ENCODE results near the gene SIL1.
"Not testable (repeated sequence)": the region's sequence is repeated elsewhere in the genome, so short reads cannot be mapped to it uniquely, and the experiment has no call there.

SIL1 gene

DNA sequence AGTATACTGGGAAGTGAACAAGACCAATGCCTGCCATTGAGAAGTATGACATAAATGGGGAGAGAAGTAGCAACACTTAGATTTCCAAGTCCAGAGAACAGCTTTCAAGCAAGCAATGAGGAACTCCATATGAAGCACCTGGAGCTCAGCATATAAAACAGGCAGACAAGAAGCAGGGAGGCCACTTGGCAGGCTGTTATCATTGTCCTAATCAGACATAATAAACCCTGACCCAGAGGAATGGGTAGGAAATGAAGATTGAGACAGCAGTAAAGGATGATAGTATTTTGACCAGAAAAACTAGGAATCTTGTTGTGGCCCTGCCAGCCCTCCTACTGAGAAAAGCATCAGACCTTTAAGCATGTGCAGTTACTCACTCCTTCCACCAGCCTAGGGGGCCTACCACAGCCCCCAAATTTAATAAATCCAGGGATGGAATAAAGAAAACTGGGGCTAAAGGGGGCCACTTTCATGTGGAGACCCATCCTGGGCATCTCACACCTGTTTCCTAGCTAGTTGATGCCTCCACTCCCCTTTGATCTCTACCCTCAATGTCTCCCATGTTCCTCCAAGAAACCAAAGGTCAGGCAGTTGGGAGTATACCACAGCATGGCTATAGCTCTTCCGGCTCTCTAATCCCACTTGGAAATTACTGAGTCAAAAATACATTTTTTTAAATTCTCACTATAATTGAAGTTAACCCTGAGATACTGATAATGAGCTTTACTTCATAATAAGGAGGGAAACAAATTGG is 135.1 kb downstream of the SIL1 start:
- no peak for DNase-seq

DNA sequence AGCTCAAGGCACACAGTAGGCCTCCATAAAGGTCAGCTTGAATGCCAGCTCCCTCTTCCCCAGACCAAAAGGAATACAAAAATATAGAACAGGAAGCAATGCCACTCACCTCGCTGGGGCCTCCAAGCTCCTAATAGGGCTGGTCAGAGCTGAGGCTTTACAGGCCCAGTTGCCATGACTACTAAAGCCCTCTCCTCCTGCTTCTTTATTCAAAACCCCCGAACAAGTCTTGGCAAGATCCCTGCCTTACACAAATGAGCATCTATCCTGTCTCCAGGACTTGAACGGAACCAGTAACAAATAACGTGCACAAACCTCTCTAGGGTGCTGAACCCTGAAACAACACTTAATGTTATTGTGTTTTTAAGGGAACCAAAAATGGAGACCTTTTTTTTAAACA is 136.3 kb downstream of the SIL1 start:
- DNase-seq, result peak; percentile 93

DNA sequence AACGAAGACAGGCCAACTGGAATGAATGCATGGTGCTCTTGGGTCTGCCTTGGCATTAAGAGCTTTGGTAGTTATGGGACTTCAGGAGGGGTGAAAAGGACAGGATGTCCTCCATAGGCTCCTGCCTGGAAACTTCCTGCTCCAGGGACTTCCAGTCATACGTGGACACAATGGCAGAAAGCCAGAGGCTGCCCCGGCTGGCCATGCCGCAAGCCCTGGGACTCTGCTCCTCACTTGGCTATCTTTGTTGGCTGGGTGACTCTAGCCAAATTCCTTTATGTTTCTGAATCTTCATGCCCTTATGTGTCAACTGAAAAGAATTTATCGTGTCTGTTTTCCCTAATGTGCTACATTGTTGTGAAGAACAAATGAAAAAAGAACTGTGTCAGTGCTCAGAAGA is 136.9 kb downstream of the SIL1 start:
- DNase-seq, result no peak

DNA sequence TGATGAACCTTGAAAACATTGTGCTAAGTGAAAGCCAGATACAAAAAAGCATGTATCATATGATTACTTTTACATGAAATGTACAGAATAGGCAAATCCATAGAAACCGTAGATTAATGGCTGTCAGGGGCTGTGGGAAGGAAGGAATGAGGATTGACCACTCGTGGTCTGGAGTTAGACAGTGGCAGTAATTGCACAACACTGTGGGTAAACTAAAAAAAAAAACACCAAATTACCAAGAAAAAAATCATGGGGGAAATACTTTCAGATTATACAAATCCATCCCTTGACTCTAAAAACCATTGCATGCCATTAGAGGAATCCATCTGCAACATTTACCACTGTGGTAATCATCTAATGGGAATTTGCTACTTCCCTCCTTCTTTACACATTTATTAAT is 140.0 kb downstream of the SIL1 start:
- no peak for DNase-seq

DNA sequence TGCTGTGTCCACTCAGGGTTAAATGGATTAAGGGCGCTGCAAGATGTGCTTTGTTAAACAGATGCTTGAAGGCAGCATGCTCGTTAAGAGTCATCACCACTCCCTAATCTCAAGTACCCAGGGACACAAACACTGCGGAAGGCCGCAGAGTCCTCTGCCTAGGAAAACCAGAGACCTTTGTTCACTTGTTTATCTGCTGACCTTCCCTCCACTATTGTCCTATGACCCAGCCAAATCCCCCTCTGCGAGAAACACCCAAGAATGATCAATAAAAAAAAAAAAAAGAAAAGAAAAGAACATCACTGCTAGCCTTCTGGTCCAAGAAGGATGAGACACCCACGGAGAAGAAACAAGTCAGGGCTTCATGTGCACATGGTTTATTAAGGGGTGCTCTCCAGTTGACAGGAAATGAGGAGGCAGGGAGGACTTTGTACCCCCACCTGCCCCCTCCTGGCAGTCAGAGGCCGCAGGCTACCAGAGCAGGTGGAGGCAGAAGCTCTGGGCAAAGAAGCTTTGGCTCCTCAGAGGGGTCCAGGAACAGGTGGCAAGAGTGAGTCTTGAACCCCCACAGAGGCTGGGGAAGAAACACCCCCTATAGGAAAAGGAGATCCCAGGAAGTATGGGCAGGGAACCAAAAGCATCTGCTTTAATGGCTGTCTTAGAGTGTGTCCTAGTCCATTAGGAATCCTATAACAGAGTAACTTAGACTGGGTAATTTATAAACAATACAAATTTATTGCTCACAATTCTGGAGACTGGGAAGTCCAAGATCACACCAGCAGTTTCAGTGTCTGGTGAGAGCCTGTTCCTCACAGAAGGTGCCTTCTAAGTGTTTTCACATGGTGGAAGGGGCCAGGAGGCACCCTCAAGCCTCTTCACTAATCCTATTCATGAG is 140.9 kb downstream of the SIL1 start:
- not testable (repeated sequence) for DNase-seq

DNA sequence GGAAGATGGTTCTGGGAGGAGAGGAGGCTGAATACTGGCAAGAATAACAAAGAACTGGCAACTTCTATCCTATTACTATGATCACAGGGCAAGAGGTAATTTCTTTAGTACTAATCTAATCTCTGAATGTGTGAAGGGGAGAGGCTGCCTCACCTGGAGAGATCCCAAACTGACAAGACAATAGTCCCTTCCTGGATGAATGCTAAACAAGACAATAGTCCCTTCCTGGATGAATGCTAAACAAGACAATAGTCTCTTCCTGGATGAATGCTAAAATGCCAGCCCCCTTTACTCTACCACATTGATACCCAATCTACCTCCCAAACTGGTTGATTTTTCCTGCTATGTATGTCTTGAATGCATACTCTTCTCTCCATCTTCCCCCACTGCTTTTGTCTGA is 145.2 kb downstream of the SIL1 start:
- no peak for DNase-seq

DNA sequence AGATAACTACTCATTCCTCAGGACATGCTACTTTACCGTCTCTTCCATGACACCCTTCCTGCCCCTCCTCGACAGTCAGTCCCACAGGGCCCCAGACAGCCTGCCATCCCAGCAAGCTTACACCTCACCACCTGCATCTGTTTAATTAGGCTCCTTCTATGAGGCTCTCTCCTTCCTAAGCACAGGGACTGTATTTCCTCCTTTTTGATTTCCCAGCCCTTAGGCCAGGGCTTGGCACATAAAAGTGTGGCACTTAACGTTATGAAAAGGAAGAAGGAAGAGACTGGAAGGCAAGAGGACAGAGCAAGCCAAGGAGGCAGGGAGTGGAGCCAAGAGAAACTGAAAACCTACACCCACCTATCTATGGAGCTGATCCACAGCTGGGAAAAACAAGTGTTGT is 146.8 kb downstream of the SIL1 start:
- DNase-seq, result no peak

DNA sequence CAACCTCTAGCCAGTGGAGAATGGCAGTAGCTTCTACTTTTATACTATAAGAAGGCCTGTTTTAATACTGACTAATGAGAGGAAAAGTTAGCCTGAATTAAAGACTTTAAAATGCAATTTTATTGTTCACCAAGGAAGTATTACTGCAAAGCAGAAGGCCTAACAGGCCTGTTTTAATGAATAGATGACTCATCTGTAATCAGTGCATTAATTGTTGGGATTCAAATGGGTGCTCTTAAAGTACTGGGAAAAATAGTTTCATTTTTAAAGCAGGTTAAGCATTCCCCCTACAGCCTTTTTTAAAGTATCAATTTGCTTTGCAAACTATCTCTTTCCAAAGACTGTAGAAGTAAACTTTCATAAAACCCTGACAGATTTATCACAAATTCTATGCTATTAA is 147.7 kb downstream of the SIL1 start:
- no peak for DNase-seq

DNA sequence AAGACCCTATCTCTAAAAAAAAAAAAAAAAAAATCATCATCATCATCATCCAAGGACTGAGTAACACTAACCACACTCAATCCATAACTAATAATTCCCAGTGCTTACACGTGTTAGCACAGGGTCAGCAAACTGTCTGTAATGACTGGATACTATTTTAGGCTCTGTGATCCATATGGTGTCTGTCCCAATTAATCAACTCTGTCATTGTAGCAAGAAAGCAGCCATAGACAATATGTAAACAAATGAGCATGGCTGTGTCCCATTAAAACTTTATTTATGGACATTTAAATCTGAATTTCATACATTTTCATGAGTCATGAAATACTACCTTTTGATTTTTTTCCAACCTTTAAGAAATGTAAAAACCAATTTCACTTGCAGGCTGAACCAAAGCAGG is 148.4 kb downstream of the SIL1 start:
- DNase-seq, result no peak

DNA sequence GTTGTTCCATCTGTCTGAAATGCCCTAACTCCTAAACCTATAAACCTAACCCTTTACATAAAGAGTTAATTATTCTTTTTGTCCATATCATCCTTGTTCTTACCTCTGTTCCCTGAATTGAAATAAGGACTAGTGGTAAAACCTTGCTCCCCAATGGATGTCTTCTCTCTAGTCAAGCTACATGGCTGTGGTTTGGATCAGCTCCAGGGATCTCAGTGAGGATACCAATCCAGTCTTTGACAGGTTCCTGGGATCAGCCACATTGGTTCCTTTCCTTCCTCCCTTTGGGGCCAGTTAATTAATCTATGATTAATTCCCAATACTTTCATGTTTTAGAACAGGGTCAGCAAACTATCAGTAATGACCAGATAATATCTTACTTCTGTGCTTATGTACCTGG is 151.6 kb downstream of the SIL1 start:
- DNase-seq, result no peak

DNA sequence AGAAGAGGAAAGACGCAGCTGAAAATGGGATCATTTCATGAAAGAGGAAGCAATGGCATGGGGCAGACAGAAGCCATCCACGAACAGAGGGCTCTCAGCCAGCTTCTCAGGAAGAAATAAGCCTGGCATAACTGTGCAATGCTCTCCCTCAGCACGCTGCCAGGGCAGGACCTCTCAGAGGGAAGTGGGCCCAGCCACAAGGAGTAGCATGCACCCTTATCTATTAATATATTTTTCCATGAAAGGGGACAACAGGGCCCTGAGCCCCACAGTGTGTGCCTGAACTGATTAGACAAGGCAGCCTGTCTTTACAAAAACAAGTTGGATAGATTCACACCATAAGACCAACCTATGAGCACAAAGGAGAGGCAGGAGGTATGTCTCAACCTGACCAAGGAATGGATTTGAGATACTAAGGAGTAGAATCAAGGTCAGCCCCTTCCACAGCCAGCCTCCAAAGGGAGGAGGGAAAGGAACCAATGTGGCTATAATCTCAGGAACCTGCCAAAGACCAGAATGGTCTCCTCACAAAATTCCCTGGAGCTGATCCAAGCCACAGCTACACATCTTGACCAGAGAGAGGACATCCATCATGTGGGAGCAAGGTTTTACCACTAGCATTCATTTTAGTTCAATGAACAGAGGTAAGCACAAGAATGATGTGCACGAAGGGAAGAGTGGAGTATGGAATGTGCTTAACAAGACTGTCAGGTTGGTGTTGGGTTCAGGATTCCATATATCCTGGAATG is 154.8 kb downstream of the SIL1 start:
- no peak for DNase-seq

DNA sequence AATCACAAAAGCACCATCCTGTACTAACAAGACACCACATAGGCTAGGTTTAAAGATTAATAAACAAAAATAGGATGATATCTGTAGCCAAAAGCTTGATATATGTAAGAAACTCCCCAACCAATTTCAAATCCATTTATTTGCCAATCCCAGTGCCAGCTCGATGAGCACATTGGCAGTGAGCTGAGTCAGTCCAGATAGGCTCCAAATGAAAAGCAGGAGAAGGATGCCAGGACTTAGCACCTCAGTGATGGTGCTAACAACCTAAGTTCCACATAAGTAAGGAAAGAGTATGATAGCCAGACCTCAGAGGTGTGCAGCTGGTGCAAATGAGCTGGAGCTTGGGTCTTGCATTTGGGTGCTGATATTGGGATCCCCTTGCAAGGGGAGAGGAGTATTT is 158.1 kb downstream of the SIL1 start:
- DNase-seq, result no peak

DNA sequence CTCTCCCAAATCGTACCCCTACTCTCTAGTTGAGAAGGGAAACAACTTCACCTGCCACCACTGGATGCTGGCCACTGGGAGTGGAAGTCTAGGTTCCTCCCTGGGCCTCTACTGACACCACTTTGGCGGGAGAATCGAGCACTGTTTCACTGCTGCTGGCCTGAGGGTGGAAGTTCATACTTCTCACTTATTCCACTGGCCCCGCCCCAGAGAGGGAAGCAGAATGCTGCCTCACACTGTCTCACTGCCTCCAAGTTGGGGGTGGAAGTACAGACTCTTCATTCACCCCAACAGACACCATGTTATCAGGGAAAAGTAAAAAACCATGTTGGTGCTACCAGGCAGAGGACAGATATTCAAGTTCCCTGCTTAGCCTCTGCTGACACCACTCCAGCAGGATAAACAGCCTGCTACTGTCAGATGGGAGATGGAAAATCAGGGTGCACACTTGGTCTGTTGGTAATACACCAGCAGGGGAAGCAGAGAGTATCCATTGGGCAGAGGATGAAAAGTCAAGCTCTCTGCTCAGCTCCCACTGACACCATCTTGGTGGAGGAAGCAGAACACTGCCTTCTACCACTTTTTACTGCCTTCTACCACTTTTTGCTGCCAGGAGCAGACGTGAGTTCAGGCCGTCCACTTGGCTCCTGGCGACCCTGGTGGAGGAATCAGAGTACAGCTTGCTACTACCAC is 159.4 kb downstream of the SIL1 start:
- no peak for DNase-seq

DNA sequence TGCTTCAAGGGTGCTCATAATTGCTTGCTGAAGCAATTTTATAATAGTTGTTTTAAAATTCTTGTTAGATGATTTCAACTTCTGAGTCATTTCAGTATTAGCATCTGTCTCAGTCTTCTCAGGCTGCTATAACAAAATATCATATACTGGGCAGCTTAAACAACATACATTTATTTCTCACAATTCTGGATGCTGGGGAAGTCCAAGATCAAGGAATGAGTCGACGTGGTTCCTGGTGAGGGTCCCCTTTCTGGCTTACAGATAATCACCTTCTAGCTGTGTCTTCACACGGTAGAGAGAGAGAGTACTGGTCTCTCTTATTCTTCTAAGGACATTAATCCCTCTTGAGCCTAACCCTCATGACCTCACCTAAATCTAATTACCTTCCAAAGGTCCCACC is 160.4 kb downstream of the SIL1 start:
- no peak for DNase-seq

DNA sequence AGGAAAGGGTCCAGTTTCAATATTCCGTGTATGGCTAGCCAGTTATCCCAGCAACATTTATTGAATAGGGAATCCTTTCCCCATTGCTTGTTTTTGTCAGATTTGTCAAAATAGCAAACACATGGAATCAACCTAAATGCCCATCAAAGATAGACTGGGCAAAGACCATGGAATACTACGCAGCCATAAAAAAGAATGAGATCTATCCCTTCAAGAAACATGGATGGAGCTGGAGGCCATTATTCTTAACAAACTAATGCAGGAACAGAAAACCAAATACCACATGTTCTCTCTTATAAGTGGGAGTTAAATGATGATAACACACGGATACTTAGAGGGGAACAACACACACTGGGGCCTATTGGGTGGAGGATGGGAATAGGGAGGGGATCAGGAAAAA is 161.8 kb downstream of the SIL1 start:
- not testable (repeated sequence) for DNase-seq

DNA sequence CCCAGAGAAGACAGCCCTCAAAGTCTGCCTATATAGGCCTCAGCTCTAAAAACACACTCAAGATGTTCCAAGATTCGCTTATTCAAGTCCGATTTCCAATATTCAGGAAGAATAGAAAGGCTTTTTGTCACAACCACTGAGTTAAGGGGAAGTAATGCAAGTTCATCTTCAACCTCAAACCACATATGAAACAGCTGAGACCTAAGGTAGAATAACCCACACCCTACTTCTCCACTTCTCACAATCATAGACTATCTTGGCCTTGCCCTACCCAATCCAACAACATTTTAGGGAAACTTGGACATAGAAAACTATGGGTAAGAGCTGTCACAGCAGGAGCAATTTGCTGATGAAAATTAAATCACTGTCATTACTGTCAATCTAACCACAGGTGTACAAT is 171.0 kb downstream of the SIL1 start:
- DNase-seq, result no peak

DNA sequence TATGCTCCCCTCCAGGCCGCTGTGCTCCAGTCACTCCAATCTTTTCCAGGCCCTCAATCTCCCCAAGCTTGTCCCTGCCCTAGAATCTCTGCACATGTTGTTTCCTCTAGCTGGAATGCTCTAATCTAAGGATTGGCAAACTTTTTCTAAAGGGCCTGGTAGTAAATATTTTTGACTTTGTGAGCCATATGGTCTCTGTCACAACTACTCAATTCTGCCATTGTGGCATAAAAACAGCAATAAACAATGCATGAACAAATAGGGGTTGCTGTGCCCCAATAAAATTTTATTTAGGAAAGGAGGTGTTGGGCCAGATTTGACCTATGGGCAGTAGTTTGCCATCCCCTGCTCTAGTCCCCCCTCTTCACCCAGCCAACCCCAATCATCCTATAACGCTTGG is 172.5 kb downstream of the SIL1 start:
- no peak for DNase-seq

DNA sequence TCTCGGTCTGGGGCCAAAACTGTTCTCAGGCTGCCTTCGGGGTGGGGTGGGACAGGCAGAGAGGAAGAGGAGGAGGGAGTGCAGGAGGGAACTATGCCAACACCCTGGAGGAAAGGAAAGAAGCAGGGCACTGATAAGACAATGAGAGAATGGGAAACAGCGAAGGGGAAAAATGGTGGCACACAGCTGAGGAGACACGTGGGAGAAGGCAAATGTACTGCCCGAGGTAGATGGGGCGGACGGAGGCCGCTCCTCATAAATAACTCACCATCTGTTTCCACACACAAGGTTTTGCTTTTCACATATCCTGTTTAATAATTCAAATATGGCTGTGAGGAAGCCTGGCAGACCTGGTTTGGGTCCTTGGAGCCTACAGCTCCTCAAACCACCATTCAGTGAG is 174.9 kb downstream of the SIL1 start:
- DNase-seq, result no peak

DNA sequence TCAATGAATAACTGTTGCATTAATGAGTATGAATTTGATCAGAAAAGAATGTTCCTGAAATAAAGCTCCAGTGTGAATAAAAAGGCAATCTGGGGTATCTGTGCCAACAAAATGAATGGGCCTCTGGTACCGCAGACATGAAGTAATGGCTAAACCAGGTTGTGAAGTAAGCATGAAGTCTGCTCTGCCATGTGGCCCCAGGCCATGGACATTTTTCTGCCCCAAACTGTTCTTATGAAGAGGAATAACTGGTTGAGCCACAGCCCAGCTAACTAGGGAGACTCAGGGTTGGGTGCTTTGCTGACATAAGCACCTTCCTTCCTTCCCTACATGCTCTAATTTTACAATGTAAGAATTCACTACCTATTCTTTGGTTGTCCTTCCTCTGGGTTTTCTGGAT is 175.6 kb downstream of the SIL1 start:
- no peak for DNase-seq

DNA sequence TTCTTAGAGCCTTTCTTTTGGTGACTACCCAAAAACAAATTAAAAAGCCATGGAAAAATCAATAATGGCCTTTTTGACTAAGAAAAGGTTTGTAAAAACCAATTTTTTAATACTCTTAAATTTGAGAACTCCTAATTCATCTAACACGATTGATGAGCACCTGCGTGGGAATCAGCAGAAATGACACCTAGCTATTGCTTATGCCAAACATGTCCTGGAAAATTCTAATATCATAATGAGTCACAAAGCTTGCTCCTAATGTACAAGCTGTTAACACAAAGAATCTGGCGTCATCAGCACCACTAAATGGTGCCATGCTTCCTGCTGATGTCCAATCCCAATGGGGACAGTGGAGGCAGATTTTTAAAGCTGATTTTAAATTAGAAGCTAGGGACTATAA is 176.8 kb downstream of the SIL1 start:
- DNase-seq, result no peak

DNA sequence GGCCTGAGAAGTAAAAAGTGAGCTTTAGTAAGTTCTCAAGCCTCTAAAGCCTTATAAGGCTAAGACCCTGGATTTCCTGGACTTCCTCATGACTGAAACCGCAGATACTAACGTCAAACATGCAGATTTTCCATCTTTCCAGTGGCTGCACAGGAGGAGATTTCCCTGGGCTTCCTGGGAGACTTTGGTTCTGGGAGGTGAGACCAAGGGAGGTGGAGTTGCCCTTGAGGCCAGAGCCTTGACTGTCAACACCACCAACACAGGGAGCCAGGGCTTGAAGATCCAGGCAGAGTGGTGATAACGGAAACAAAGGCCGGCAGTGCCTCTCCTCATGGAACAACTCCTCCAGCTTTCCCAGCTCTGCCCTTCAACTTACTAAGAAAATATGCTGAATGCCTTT is 178.3 kb downstream of the SIL1 start:
- no peak for DNase-seq

DNA sequence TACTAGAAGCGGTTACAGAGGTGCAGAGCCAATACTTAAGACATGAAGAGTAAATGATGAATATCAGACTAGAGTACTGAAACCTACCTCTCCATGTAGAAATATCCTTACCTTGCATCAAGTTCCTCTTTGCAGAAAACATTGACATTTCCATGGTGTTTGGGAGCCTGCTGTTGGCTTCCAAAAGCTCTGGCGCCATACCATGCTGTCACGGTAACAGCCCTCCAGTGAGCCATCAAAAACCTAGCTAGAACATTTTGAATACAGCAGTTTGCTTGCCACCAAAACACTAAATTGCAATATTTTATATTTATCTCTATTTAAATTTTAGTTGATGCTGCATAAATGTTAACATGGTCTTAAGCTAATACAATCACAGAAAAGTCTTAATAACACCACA is 179.0 kb downstream of the SIL1 start:
- DNase-seq, result no peak

DNA sequence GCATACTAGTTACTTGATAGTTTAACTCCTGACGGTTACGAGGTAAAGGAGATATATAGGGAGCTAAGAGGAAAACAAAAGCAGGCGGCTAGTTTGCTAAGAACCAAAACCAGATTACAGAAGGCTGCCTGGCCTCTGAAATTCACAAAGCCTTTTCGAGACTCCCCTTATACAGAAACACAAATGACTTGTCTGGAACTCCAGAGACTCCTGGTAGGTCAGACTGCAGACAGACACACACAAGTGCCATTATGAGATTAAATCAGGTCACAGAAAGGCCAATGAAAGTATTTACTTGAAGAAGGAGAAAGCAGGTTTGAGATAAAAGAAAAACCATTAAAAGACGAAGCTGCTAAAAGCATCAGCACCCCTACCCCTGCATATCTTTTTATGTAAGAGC is 180.5 kb downstream of the SIL1 start:
- DNase-seq, result no peak

Data from NCI-H526 treated with DMSO at 0.1 percent for 48 hours (cell line).